Mucosa of descending colon (tissue), 3 donors: Measurements from ENCODE around the gene CERS5. TPM values are rescaled to one million over a fixed set of nuclear protein-coding genes. Genes with fewer than 3 reads are reported as not detected.

Experiments
- ATAC-seq: fragments of 200-7000 bp; cut with Tn5 transposase; one replicate; pipeline ENCODE4 v1.9.1; 2020; ENCODE audit warnings: mild to moderate bottlenecking, moderate library complexity
- DNase-seq, 3 donors: peaks; one replicate each; pipeline ENCODE4 v3.0.0-alpha.2; 2020
- H3K36me3 ChIP-seq: fragments of 200-600 bp; one replicate; pipeline ENCODE4 v1.8.0; 2021; ENCODE audit warnings: low read depth, mild to moderate bottlenecking
- H3K4me1 ChIP-seq: fragments of 200-600 bp; one replicate; pipeline ENCODE4 v1.8.0; 2021; ENCODE audit warnings: low read depth, mild to moderate bottlenecking
- H3K4me3 ChIP-seq: fragments of 200-600 bp; one replicate; pipeline ENCODE4 v1.8.0; 2021; ENCODE audit warnings: mild to moderate bottlenecking
- H3K9me3 ChIP-seq: fragments of 200-600 bp; one replicate; pipeline ENCODE4 v1.8.0; 2021; ENCODE audit warnings: mild to moderate bottlenecking
- CTCF ChIP-seq: fragments of 200-600 bp; IDR thresholded peaks from one replicate; pipeline ENCODE4 v1.8.0; 2022; ENCODE audit warnings: antibody characterized with exemption, mild to moderate bottlenecking
- intact Hi-C, 2 donors: fragments of 100-400 bp; cut with DNase I in 1 of 2; cut with micrococcal nuclease in 1 of 2; formaldehyde crosslinking; loops; one replicate each; pipeline versions ENCODE4 v1.11.0 to v1.11.1; 2022; cut with DNase I, micrococcal nuclease
- total RNA-seq, 3 donors: library from RNA; stranded (reverse); fragmentation: NEBNext Ultra II Directional in 2 of 3; extraction: Animal tissue kit (Norgen Biotek cat#: 25700) in 2 of 3; gene quantifications; one replicate each; pipeline versions ENCODE4 v1.2.1 to v1.2.4, GENCODE V29; 2021 to 2023
- donor health status: DM: no; HTN: no; CAD: no; lungs with moderate emphysema.
- donor health status: DM: no; HTN: no; CAD: no.
- donor health status: DM: no; HTN: yes; CAD: no.

CERS5 gene
- total RNA-seq, 3 donors from 2014 or later = 21.0 to 26.2 (median 23.0) TPM

GRCh38 chr12:50187084-50187900 is 20.1 kb upstream of the CERS5 start:
- H3K4me3 ChIP-seq = no peak overlapping the region
- ATAC-seq (no peak), DNase-seq (no peak)
- no peaks in the 10 kb centered on the region for H3K36me3 ChIP-seq
- peaks cover 39% of the 10 kb centered on the region for H3K4me1 ChIP-seq
- no peaks in the 10 kb centered on the region for H3K9me3 ChIP-seq
- TF ChIP-seq CTCF = no peak
- intact Hi-C loops = no loop called here

GRCh38 chr12:50186681-50187080 is 19.5 kb upstream of the CERS5 start:
- no peak for TF ChIP-seq CTCF
- no peak for DNase-seq
- H3K36me3 ChIP-seq = no peaks in the 10 kb centered on the region

GRCh38 chr12:50185970-50186663 is 18.9 kb upstream of the CERS5 start:
- DNase-seq (no peak), ATAC-seq (peak; percentile 9)
- Histone ChIP-seq H3K36me3 (no peaks in the 10 kb centered on the region), H3K9me3 (no peaks in the 10 kb centered on the region), H3K4me3 (no peak overlapping the region), H3K4me1 (peaks cover 39% of the 10 kb centered on the region)
- intact Hi-C loops = no loop called here
- no peak for TF ChIP-seq CTCF

More at GRCh38 chr12:50186681-50187080, 19.5 kb upstream of the CERS5 start:
- no peak for ATAC-seq
- H3K4me3 ChIP-seq = no peak overlapping the region
- no peaks in the 10 kb centered on the region for H3K9me3 ChIP-seq
- intact Hi-C loops = no loop called here
- peaks cover 39% of the 10 kb centered on the region for H3K4me1 ChIP-seq

- intact Hi-C loops = no loop called here
- no peak for TF ChIP-seq CTCF
- ATAC-seq = peak; percentile 63
Measured at GRCh38 chr12:50185301-50185895, 18.2 kb upstream of the CERS5 start.

GRCh38 chr12:50184261-50184660 is 17.1 kb upstream of the CERS5 start:
- no peaks in the 10 kb centered on the region for H3K36me3 ChIP-seq
- peaks cover 32% of the 10 kb centered on the region for H3K4me1 ChIP-seq
- DNase-seq (peak in 1 of 3 donors; percentile 49), ATAC-seq (no peak)
- no peak for TF ChIP-seq CTCF
- H3K4me3 ChIP-seq = no peak overlapping the region
- intact Hi-C loops = no loop called here
- no peaks in the 10 kb centered on the region for H3K9me3 ChIP-seq

More at GRCh38 chr12:50185301-50185895, 18.2 kb upstream of the CERS5 start:
- peaks cover 39% of the 10 kb centered on the region for H3K4me1 ChIP-seq
- no peak overlapping the region for H3K4me3 ChIP-seq
- H3K9me3 ChIP-seq = no peaks in the 10 kb centered on the region
- no peaks in the 10 kb centered on the region for H3K36me3 ChIP-seq
- no peak for DNase-seq
